ENCODE measurements around the gene TRIM5. TPM values are rescaled to one million over a fixed set of nuclear protein-coding genes. Genes with fewer than 3 reads are reported as not detected.
"Not testable (repeated sequence)": the region's sequence is repeated elsewhere in the genome, so short reads cannot be mapped to it uniquely, and the experiment has no call there.

Gene TRIM5
- total and polyA plus RNA-seq, 2 experiments from 2014 or later, result 20.8 to 21.0 TPM

GRCh38 chr11:5719703-5720495, 35.0 kb upstream of the TRIM5 start:
- H3K79me2 ChIP-seq (replicated peaks; ENCODE audit: insufficient read depth), result no peaks in the 10 kb centered on the region
- no peaks in the 10 kb centered on the region for H3K36me3 ChIP-seq (ENCODE audit: insufficient read depth)
- Mint-ChIP-seq H3K4me1 (no peaks in the 10 kb centered on the region), H3K27ac (no peak overlapping the region), H3K9me3 (peaks cover 5% of the 10 kb centered on the region; the same call in 2 of the 3 replicates), H3K4me3 (no peak overlapping the region), H3K36me3 (ENCODE audit: low read depth) (peaks cover 2% of the 10 kb centered on the region; the same call in 1 of the 3 replicates), H3K27me3 (ENCODE audit: insufficient read depth, low read depth, poor library complexity) (peaks cover 3% of the 10 kb centered on the region)
- H3K4me3 ChIP-seq, result no peak overlapping the region
- DNase-seq (ENCODE audit: low spot score) (no peak), ATAC-seq (no peak)
- peaks cover 7% of the 10 kb centered on the region; the same call in 1 of the 2 replicates for H3K9me2 ChIP-seq (ENCODE audit: insufficient read depth)
- no peaks in the 10 kb centered on the region for H3K27me3 ChIP-seq (ENCODE audit: insufficient read depth)
- H3K4me1 ChIP-seq (ENCODE audit: insufficient read depth), result no peaks in the 10 kb centered on the region
- H3K27ac ChIP-seq (ENCODE audit: low read depth), result no peak overlapping the region
- H3K4me2 ChIP-seq, result no peak overlapping the region
- H3F3A ChIP-seq (replicated peaks; ENCODE audit: low read depth), result no peaks in the 10 kb centered on the region
- no peaks in the 10 kb centered on the region for H4K20me1 ChIP-seq (replicated peaks; ENCODE audit: insufficient read depth)
- no peak for TF ChIP-seq NANOG (IDR thresholded peaks at IDR 0.05; ENCODE audit: borderline replicate concordance)
- H2AFZ ChIP-seq, result no peak overlapping the region

- not testable (repeated sequence) for H3K27ac Mint-ChIP-seq; H3K4me2 ChIP-seq; H3K4me3 Mint-ChIP-seq; H3K4me1 ChIP-seq (ENCODE audit: insufficient read depth); DNase-seq (ENCODE audit: low spot score); H3K9me2 ChIP-seq (ENCODE audit: insufficient read depth); H3K4me1 Mint-ChIP-seq; H3K36me3 Mint-ChIP-seq (ENCODE audit: low read depth); H4K20me1 ChIP-seq (replicated peaks; ENCODE audit: insufficient read depth); H3K4me3 ChIP-seq; H3F3A ChIP-seq (replicated peaks; ENCODE audit: low read depth); H3K27ac ChIP-seq (ENCODE audit: low read depth); H2AFZ ChIP-seq; H3K36me3 ChIP-seq (ENCODE audit: insufficient read depth); H3K9me3 Mint-ChIP-seq; ATAC-seq; H3K79me2 ChIP-seq (replicated peaks; ENCODE audit: insufficient read depth); H3K27me3 Mint-ChIP-seq (ENCODE audit: insufficient read depth, low read depth, poor library complexity); H3K27me3 ChIP-seq (ENCODE audit: insufficient read depth)
Observed at GRCh38 chr11:5716518-5716917, 31.6 kb upstream of the TRIM5 start.

GRCh38 chr11:5713695-5714094, 28.8 kb upstream of the TRIM5 start:
- Histone ChIP-seq H3K4me1 (ENCODE audit: insufficient read depth) (no peaks in the 10 kb centered on the region), H3K9me2 (ENCODE audit: insufficient read depth) (peaks cover 7% of the 10 kb centered on the region; the same call in 1 of the 2 replicates), H3K4me3 (no peak overlapping the region), H4K20me1 (replicated peaks; ENCODE audit: insufficient read depth) (no peaks in the 10 kb centered on the region), H2AFZ (no peak overlapping the region), H3F3A (replicated peaks; ENCODE audit: low read depth) (no peaks in the 10 kb centered on the region), H3K27ac (ENCODE audit: low read depth) (no peak overlapping the region), H3K36me3 (ENCODE audit: insufficient read depth) (no peaks in the 10 kb centered on the region), H3K4me2 (no peak overlapping the region), H3K79me2 (replicated peaks; ENCODE audit: insufficient read depth) (no peaks in the 10 kb centered on the region), H3K27me3 (ENCODE audit: insufficient read depth) (no peaks in the 10 kb centered on the region)
- H3K4me3 Mint-ChIP-seq, result no peak overlapping the region
- no peak for DNase-seq (ENCODE audit: low spot score)
- ATAC-seq, result no peak
- peaks cover 5% of the 10 kb centered on the region; the same call in 2 of the 3 replicates for H3K9me3 Mint-ChIP-seq
- H3K36me3 Mint-ChIP-seq (ENCODE audit: low read depth), result peaks cover 2% of the 10 kb centered on the region; the same call in 1 of the 3 replicates
- no peaks in the 10 kb centered on the region for H3K4me1 Mint-ChIP-seq
- no peak overlapping the region for H3K27ac Mint-ChIP-seq
- H3K27me3 Mint-ChIP-seq (ENCODE audit: insufficient read depth, low read depth, poor library complexity), result peaks cover 1% of the 10 kb centered on the region
- TF ChIP-seq EZH2 (IDR thresholded peaks at IDR 0.05; ENCODE audit: low read depth, unreplicated experiment), result no peak
- no peak for TF ChIP-seq NANOG (IDR thresholded peaks at IDR 0.05; ENCODE audit: borderline replicate concordance)
- no peak for TF ChIP-seq CREB1 (CRISPR knock-in tag; IDR thresholded peaks at IDR 0.05; ENCODE audit: low read depth)
- no peak for TF ChIP-seq ETS1 (IDR thresholded peaks at IDR 0.05)
- TF ChIP-seq CTCF (conservative IDR thresholded peaks at IDR 0.05; ENCODE audit: low read depth in 2 of 2), result no peak
- no peak for TF ChIP-seq STAT1 (IDR thresholded peaks at IDR 0.05; ENCODE audit: unreplicated experiment)
- no peak for TF ChIP-seq ZNF331 (CRISPR knock-in tag; IDR thresholded peaks at IDR 0.05; ENCODE audit: low read depth)
